Ishikawa (cell line): ENCODE measurements around the gene GASK1A.

Experiments
- MAX ChIP-seq: IDR thresholded peaks from 2 replicates; pipeline ENCODE4 v1.6.1; 2012
- TEAD4 ChIP-seq: IDR thresholded peaks from 2 replicates; pipeline ENCODE4 v1.6.1; 2012

DNA sequence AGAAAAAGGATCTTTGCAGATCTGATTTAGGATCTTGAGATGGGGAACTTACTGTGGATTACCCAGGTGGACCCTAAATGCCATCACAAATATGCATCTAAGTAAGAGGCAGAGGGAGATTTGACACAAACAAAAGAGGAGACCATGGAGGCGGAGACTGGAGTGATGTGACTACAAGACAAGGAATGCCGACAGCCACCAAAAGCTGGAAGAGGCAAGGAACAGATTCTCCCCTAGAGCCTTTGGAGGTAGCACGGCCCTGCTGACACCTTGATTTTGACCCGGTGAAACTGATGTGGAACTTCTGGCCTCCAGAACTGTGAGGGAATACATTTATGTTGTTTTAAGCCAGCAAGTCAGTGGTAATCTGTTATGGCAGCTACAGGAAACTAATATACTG lies 44.0 kb downstream of the GASK1A start:
- TF ChIP-seq TEAD4 (no peak), MAX (no peak)
